HG02840 (cell line): ENCODE results near the gene CCDC146.
"Not testable (repeated sequence)": the region's sequence is repeated elsewhere in the genome, so short reads cannot be mapped to it uniquely, and the experiment has no call there.

Experiments
- ATAC-seq: cut with Tn5 transposase; IDR thresholded peaks from one replicate; pipeline ENCODE4 v1.9.1; 2021; ENCODE audit warnings: mild to moderate bottlenecking, moderate library complexity, moderate number of reproducible peaks; ENCODE audit not compliant: unreplicated experiment, low FRiP score

The CCDC146 gene

GRCh38 chr7:77199013-77199966 is 76.9 kb downstream of the CCDC146 start, which contains the start of gene FGL2:
Gene FGL2 (minus strand): TSS chr7:77199819. CDS start chr7:77199793, 26 bp downstream.
- ATAC-seq: no peak

DNA sequence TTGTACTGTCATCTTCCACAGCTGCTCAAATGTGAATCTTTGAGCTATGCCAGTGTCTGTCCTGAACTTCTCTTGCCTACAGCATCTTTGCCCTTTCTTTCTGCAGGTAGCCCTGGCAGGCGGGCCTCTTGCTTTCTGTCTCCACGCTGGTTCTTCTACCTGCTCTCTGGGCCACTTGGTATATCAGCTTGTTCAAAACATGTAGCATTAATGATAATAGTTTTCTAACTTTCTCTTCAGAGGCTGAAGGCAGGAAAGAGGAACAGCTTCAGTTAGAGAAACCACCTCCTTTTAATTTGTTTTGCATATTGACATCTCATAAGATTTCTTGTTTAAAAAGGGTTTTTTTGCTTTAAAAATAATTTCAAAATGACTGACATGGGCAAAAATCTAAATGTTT is 78.1 kb downstream of the CCDC146 start:
- ATAC-seq: no peak

DNA sequence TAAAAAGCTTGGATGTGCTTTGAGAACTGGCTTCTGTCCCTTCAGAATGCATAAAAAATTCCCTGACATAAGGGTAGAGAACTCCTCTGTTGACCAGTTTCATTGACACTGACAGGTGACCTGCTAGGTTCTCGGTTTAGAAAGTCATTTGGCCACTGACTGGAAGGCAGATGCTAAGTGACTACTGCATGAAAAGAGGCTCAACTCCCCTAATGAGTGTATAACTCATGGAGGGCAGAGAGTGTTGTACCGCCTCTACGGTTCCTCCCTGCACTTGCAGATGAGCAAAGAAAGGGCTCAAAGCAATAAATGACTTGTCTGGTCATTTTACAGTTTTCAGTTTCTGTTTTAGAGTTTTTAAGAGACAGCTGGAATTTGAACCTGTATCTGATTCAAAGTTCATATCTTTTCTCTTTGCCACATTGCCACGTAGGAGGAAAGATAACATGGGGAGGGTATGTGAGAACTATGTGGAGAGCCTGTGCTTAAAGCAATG is 80.1 kb downstream of the CCDC146 start:
- ATAC-seq: peak; percentile 93

- ATAC-seq: no peak
Observed at GRCh38 chr7:77205706-77206105, 83.3 kb downstream of the CCDC146 start.

DNA sequence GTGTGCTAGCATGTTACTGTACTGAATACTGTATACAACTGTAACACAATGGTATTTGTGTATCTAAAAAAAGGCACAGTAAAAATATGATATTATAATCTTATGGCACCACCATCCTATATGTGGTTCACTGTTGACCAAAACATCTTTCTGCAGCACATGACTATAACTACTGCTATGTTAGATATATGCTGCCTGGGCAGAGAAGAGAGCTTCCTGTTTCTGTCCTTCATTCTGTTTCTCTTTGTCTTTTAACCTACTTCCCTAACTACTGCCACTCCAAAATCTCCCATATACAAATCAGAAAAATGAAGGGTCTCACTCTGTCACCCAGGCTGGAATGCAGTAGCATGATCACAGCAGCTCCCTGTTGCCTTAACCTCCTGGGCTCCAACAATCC is 86.0 kb downstream of the CCDC146 start:
- ATAC-seq: no peak

DNA sequence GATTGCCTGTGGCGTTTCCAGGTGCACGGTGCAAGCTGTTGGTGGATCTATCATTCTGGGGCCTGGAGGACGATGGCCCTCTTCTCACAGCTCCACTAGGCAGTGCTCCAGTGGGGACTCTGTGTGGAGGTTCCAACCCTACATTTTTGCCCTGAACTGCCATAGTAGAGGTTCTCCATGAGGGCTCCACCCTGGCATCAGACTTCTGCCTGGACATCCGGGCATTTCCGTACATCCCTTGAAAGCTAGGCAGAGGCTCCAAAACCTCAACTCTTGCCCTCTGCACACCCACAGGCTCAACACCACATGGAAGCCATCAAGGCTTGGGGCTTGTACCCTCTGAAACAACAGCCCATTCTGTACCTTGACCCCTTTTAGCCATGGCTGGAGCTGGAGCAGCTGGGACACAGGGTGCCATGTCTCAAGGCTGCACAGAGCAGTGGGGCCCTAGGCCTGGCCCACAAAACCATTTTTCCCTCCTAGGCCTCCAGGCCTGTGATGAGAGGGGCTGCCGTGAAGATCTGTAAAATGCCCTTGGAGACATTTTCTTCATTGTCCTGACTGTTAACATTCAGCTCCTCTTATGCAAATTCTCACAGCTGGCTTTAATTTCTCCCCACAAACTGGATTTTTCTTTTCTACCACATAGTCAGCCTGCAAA is 87.2 kb downstream of the CCDC146 start:
- no peak for ATAC-seq

GRCh38 chr7:77216181-77216845 is 93.9 kb downstream of the CCDC146 start:
- ATAC-seq: no peak

DNA sequence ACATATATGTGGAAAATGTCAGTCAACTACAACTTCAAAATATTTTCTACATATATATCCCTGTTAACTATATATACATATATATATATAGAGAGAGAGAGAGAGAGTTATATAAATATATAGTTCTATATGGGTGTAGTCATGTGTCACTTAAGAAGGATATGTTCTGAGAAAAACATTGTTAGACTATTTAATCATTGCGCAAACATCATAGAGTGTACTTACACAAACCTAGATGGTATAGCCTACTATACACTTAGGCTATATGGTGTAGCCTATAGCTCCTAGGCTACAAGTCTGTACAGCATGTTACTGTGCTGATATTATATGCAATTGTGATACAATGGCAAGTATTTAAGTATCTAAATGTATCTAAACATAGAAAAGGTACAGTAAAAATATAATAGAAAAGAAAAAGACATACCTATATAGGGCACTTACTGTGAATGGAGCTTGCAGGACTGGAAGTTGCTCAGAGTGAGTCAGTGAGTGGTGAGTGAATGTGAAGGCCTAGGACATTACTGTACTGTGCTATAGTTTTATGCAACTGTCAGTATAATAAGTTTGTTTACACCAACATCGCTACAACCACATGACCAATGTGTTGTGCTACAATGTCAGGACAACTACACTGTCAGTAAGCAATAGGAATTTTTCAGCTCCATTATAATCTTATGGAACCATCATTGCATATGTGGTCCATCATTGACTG is 95.2 kb downstream of the CCDC146 start:
- ATAC-seq: no peak

DNA sequence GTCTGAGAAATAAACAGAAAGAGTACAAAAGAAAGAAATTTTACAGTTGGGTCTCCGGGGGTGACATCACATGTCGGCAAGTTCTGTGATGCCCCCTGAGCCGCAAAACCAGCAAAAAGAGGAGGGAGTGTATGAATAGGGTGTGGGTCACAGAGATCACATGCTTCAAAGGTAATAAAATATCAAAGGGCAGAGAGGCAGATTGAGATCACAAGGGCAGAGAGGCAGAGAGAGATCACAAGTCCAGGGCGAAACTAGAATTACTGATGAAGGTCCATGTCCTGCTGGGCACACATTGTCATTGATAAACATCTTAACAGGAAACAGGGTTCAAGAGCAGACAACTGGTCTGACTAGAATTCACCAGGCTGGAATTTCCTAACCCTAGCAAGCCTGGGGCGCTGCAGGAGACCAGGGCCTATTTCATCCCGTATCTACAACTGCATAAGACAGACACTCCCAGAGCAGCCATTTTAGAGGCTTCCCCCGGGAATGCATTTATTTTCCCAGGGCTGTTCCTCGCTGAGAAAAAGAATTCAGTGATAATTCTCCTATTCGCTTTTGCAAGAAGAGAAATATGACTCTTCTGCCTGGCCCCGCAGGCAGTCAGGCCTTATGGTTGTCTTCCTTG is 97.4 kb downstream of the CCDC146 start:
- ATAC-seq: not testable (repeated sequence)

GRCh38 chr7:77222065-77222464 is 99.7 kb downstream of the CCDC146 start:
- no peak for ATAC-seq

DNA sequence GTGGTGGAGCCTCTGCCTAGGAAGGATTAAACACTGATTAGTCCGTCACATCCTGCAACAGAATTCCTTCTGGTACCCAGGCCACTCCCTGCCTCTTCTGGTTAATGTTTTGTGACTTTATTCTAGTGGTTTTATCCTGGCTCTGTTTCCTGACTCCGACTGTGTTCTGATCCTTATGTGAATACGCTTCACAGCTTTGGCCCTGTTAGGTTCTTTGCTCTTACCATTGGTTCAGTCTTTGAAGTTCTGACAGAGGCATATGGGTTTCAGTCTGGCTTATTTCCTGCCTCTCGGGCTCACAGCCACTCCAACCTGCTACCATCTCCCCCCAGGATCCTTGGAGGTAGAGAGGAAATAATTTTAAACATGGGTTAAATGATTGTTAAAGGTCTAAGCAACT is 100.4 kb downstream of the CCDC146 start:
- ATAC-seq: no peak

GRCh38 chr7:77223261-77223660 is 100.8 kb downstream of the CCDC146 start:
- no peak for ATAC-seq

- ATAC-seq: no peak
Observed at GRCh38 chr7:77226357-77226839, 104.0 kb downstream of the CCDC146 start.

DNA sequence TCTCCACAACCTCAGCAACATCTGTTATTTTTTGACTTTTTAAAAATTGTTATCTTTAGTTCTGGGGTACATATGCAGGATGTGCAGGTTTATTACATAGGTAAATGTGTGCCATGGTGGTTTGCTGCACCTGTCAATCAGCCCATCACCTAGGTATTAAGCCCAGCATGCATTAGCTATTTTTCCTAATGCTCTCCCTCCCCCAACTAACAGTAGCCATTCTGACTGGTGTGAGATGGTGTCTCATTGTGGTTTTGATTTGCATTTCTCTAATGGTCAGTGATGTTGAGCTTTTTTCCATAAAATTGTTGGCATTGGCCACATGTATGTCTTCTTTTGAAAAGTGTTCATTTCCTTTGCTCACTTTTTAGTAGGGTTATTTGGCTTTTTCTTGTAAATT is 106.4 kb downstream of the CCDC146 start:
- not testable (repeated sequence) for ATAC-seq

DNA sequence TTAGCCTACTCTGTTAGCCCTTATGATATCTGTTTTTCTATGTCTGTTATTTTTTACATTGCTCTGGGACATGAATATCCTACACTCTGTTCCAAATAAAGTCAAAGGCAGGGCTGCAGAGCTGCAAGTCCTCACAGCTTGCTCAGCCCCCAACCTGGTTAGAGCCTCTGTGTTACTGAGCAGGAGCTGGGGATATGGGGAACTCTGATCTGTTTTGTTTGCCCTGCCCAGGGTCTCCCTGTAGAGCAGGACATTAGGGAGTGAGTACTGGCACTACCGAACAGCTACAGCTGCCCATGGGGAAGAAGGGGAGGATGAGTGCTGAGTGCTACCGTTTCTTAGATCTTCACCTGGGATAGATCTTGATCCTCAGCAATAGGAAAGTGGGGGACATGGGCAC is 110.1 kb downstream of the CCDC146 start:
- ATAC-seq: no peak

GRCh38 chr7:77235276-77235675 is 112.9 kb downstream of the CCDC146 start:
- ATAC-seq: no peak

DNA sequence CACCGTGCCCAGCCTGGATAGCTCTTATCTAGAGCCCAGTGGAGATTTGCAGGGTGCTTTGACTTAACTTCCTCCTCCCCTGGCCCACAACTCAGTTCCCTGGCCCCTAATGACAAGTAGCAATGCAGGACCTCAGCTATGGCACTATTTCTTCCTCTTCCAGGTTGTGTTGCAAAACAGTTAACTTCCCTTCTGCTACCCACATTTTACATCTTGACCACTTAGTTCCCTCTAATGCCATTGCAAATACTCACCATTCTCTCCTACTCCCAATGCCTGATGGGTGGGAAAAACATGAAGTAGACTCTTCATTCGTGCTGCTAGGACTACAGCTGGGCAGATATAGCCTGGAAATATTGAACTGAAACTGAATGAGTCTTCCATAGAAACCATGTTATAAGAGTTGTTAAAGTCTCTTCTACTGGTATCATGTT is 116.3 kb downstream of the CCDC146 start:
- ATAC-seq: no peak

DNA sequence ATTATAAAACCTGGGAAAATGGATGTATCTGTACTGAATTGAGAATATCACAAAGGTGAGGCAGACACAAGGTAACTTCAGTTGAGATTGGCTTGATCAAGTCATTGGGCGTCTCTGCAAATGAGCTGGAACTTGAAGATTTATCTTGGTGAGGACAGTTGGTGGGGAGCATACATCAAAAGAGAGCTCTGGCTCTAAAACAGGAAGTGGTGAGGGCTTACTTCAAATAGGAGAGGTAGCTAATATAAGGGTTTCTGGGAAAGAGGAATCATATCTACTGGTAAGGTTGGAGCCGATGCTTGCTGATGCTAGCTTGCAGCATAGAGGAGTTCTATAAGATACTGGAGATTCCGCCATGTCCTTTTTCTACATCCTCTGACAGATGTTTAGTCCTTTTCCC is 117.1 kb downstream of the CCDC146 start:
- no peak for ATAC-seq

GRCh38 chr7:77242068-77242467 is 119.7 kb downstream of the CCDC146 start:
- ATAC-seq: no peak

DNA sequence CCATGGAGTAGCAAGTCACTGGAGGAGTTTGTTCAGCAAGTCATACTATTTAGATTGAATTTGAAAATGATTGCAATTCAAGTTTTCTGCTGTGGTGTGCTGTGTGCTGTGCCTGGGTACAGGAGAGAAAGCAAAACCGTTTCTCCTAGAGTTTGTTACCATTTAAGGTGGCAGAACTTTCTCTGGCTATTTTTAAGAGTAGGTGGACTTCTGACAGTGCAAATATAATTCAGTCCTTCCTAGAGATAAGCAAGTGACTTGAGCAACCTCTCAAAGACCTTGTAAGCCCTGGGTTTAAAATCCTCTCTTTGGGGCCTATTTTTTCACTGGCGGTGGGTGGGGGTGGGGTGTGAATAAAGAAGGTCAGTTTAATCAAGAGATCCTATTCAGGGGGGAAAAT is 120.1 kb downstream of the CCDC146 start:
- no peak for ATAC-seq
